GM12874 (cell line): Measurements from ENCODE around the gene GAGE10.

Experiments
- CTCF ChIP-seq: IDR thresholded peaks from 2 replicates; pipeline ENCODE4 v1.5.1; 2011; ENCODE audit warnings: low read depth, mild to moderate bottlenecking, control low read depth, low read length, moderate library complexity; ENCODE audit not compliant: insufficient read depth

GAGE10 gene

GRCh38 chrX:49303346-49303745 lies at the start of gene GAGE10:
TSS of gene GAGE10 (plus strand) at chrX:49303646. CDS start at chrX:49304860, 1,214 bp downstream.
- no peak for TF ChIP-seq CTCF

- TF ChIP-seq CTCF: no peak
Observed at GRCh38 chrX:49254639-49255038, 48.8 kb upstream of the GAGE10 start.

- TF ChIP-seq CTCF: no peak
Observed at GRCh38 chrX:49256268-49256995, 47.0 kb upstream of the GAGE10 start.

GRCh38 chrX:49257074-49257790 lies 46.2 kb upstream of the GAGE10 start:
- no peak for TF ChIP-seq CTCF

GRCh38 chrX:49257846-49258748 lies 45.3 kb upstream of the GAGE10 start:
- no peak for TF ChIP-seq CTCF

GRCh38 chrX:49258749-49259124 lies 44.7 kb upstream of the GAGE10 start:
- TF ChIP-seq CTCF: no peak
